ENCODE measurements around the gene TNFRSF4.

The TNFRSF4 gene

DNA sequence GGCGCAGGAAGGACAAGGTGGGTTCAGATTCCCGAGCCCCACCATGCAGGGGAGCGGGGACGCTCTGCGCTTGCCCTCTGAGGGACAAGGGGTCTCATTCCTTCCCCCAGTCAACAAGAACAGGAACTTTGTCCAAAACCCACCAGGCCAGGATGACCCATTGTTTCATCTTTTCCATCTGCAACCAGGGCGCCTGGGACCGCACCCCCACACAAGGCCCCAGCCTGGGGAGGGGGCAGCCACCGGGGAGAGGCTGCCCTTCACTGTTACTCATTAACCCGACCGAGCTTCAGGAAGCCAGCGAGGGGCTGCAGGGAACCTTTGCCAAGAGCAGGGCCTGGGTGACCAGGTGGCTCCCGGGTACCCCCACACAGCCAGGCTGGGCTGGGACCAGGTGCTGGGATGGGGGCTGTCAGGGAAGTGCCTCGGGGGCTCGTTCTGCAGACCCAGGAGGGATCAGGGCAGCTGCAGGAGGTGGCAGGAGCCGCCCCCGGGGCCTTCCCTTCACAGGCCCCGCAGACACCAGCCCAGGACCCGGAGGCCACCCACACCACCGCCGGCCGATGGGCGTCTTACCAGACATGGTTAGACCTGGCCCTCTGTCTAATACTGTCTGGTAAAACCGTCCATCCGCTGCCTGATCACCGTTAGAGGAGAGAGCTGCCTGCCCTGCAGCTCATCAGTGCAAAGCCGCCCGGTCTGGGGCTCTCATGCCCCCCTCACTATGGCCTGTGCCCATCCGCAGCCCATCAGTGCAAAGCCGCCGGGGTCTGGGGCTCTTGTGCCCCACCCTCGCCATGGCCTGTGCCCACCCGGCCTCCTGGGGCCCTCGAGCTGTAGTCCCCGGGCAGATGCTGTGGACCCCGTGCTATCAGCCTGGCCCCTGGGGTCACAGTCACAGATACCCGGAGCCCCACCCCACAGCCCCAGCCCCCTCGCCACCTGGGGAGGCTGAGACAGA lies 45.2 kb downstream of the TNFRSF4 start:
- TF ChIP-seq, protein P1, sequence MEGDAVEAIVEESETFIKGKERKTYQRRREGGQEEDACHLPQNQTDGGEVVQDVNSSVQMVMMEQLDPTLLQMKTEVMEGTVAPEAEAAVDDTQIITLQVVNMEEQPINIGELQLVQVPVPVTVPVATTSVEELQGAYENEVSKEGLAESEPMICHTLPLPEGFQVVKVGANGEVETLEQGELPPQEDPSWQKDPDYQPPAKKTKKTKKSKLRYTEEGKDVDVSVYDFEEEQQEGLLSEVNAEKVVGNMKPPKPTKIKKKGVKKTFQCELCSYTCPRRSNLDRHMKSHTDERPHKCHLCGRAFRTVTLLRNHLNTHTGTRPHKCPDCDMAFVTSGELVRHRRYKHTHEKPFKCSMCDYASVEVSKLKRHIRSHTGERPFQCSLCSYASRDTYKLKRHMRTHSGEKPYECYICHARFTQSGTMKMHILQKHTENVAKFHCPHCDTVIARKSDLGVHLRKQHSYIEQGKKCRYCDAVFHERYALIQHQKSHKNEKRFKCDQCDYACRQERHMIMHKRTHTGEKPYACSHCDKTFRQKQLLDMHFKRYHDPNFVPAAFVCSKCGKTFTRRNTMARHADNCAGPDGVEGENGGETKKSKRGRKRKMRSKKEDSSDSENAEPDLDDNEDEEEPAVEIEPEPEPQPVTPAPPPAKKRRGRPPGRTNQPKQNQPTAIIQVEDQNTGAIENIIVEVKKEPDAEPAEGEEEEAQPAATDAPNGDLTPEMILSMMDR (IDR thresholded peaks at IDR 0.05; ENCODE audit: poor library complexity, severe bottlenecking), result no peak
- peaks cover 9% of the 10 kb centered on the region; the same call in 1 of the 2 replicates for H3K36me3 ChIP-seq (ENCODE audit: low read depth)
- no peaks in the 10 kb centered on the region for H3K9me3 ChIP-seq (ENCODE audit: severe bottlenecking)
- peaks cover 10% of the 10 kb centered on the region for H3K4me1 ChIP-seq (ENCODE audit: insufficient read depth, poor library complexity, severe bottlenecking)
- ATAC-seq (ENCODE audit: low read depth), result no peak
- DNase-seq (ENCODE audit: low spot score), result peak; percentile 65
- no peak overlapping the region for H3K4me3 ChIP-seq (ENCODE audit: severe bottlenecking)
- no peaks in the 10 kb centered on the region for H3K27me3 ChIP-seq (ENCODE audit: insufficient read depth, poor library complexity, severe bottlenecking)
- H3K27ac ChIP-seq (ENCODE audit: poor library complexity, severe bottlenecking), result no peak overlapping the region

DNA sequence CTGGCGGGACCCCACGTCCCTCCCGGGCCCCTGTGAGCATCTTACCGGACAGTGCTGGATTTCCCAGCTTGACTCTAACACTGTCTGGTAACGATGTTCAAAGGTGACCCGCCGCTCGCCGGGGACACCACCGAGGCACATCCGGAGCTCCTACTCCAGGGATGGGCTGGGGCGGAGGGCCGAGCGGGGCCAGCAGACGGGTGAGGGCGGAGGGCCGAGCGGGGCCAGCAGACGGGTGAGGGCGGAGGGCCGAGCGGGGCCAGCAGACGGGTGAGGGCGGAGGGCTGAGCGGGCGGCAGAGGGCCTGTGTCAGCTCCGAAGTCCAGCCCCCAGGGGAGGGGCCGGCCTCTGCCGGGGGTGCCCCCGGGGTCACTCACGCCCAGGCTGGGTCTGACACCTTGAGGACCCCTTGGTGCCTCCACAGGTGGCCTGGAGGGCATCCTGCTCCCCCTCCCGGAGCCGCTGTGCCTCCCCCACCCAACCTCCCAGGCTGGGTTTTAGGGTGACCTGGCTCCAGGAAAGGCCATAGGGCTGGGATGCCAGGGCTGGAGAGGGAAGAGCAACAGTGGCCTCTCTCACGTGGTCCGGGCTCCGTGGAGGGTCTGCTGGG lies 46.0 kb downstream of the TNFRSF4 start:
- DNase-seq (ENCODE audit: low spot score) (peak; percentile 55), ATAC-seq (ENCODE audit: low read depth) (no peak)
- no peaks in the 10 kb centered on the region for H3K9me3 ChIP-seq (ENCODE audit: severe bottlenecking)
- H3K4me1 ChIP-seq (ENCODE audit: insufficient read depth, poor library complexity, severe bottlenecking), result peaks cover 10% of the 10 kb centered on the region
- no peak overlapping the region for H3K4me3 ChIP-seq (ENCODE audit: severe bottlenecking)
- H3K36me3 ChIP-seq (ENCODE audit: low read depth), result peaks cover 9% of the 10 kb centered on the region; the same call in 1 of the 2 replicates
- TF ChIP-seq, protein P1 (IDR thresholded peaks at IDR 0.05; ENCODE audit: poor library complexity, severe bottlenecking), result no peak
- no peaks in the 10 kb centered on the region for H3K27me3 ChIP-seq (ENCODE audit: insufficient read depth, poor library complexity, severe bottlenecking)
- no peak overlapping the region for H3K27ac ChIP-seq (ENCODE audit: poor library complexity, severe bottlenecking)

DNA sequence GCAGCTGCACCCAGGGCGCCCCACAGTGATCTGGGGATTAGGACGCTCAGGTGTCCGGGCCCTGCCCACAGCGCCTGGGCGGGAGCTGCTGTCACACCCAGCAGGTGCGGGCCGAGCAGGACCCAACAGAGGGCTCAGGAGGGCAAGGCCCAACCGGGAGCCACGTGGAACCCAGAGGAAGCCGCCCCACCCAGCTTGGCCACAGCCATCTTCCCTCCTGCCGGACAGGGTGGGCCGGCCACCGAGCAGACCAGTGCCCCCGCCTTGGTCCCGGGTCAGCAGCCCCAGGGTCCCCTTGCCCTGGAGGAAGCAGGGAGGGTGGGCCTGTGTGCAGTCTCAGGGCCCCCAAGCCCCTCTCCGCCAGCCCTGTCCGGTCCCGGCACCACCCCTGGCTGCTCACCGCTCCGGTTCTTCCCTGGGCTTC lies 46.5 kb downstream of the TNFRSF4 start:
- Histone ChIP-seq H3K9me3 (ENCODE audit: severe bottlenecking) (no peaks in the 10 kb centered on the region), H3K4me1 (ENCODE audit: insufficient read depth, poor library complexity, severe bottlenecking) (peaks cover 10% of the 10 kb centered on the region), H3K27ac (ENCODE audit: poor library complexity, severe bottlenecking) (no peak overlapping the region), H3K4me3 (ENCODE audit: severe bottlenecking) (no peak overlapping the region), H3K36me3 (ENCODE audit: low read depth) (peaks cover 9% of the 10 kb centered on the region; the same call in 1 of the 2 replicates), H3K27me3 (ENCODE audit: insufficient read depth, poor library complexity, severe bottlenecking) (no peaks in the 10 kb centered on the region)
- no peak for DNase-seq (ENCODE audit: low spot score)
- no peak for ATAC-seq (ENCODE audit: low read depth)
- TF ChIP-seq, protein P1 (IDR thresholded peaks at IDR 0.05; ENCODE audit: poor library complexity, severe bottlenecking), result no peak

DNA sequence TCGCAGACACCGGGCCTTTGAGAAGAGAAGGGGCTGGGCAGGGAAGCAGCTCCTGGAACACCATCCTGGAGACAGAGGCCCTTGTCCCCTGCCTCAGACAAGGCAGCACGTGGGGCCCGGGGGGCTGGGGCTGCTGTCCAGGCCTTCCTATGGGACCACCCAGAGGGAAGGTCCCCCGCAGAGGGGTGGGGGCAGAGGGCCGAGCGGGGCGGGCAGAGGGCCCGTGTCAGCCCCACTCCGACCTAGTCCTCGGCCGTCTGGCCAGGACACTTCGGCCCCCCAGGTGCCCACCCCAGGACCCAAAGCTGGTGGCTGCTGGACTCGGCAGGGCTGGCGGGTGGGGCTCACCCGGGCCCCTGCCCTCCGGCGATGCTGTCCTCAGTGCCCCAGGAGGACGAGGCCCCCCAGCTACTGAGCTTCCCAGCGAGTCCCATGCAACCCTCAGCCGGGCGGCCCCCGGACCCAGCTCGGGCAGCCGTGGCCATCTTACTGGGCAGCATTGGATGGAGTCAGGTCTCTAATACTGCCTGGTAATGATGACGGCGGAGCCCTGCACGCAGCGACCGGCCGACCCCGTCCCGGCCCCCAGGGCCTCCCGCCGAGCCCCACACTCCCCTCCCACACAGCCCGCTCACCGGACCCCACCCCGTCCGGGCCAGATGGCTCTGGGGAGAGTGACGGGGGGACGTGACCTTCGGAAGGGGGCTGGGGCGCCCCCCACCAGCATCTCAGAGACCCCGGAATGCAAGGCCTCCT lies 47.1 kb downstream of the TNFRSF4 start:
- H3K36me3 ChIP-seq (ENCODE audit: low read depth), result peaks cover 9% of the 10 kb centered on the region; the same call in 1 of the 2 replicates
- H3K9me3 ChIP-seq (ENCODE audit: severe bottlenecking), result no peaks in the 10 kb centered on the region
- H3K4me1 ChIP-seq (ENCODE audit: insufficient read depth, poor library complexity, severe bottlenecking), result peaks cover 10% of the 10 kb centered on the region
- H3K27me3 ChIP-seq (ENCODE audit: insufficient read depth, poor library complexity, severe bottlenecking), result no peaks in the 10 kb centered on the region
- no peak for ATAC-seq (ENCODE audit: low read depth)
- TF ChIP-seq, protein P1 (IDR thresholded peaks at IDR 0.05; ENCODE audit: poor library complexity, severe bottlenecking), result no peak
- DNase-seq (ENCODE audit: low spot score), result no peak
- no peak overlapping the region for H3K4me3 ChIP-seq (ENCODE audit: severe bottlenecking)
- no peak overlapping the region for H3K27ac ChIP-seq (ENCODE audit: poor library complexity, severe bottlenecking)
